HG03159 (cell line): ENCODE measurements around the gene CEP295NL.
"Not testable (repeated sequence)": the region's sequence is repeated elsewhere in the genome, so short reads cannot be mapped to it uniquely, and the experiment has no call there.

ENCODE experiments used
- ATAC-seq: cut with Tn5 transposase; IDR thresholded peaks from one replicate; pipeline ENCODE4 v1.9.1; 2021; ENCODE audit warnings: mild to moderate bottlenecking, moderate library complexity; ENCODE audit not compliant: unreplicated experiment

Gene CEP295NL

GRCh38 chr17:78910497-78911284 is 7.7 kb upstream of the CEP295NL start:
- ATAC-seq: no peak

GRCh38 chr17:78908426-78908825 is 5.4 kb upstream of the CEP295NL start:
- no peak for ATAC-seq

GRCh38 chr17:78905541-78905940 is 2.5 kb upstream of the CEP295NL start:
- no peak for ATAC-seq

GRCh38 chr17:78905116-78905515 is 2.1 kb upstream of the CEP295NL start:
- no peak for ATAC-seq

GRCh38 chr17:78904371-78904770 is 1.4 kb upstream of the CEP295NL start:
- no peak for ATAC-seq

- not testable (repeated sequence) for ATAC-seq
Measured at GRCh38 chr17:78902231-78902630, 770 bp downstream of the CEP295NL start.

GRCh38 chr17:78901806-78902205 is 1.2 kb downstream of the CEP295NL start:
- ATAC-seq: no peak

GRCh38 chr17:78900816-78901215 is 2.2 kb downstream of the CEP295NL start:
- ATAC-seq: no peak

GRCh38 chr17:78899361-78900260 is 3.4 kb downstream of the CEP295NL start:
- ATAC-seq: no peak

- ATAC-seq: no peak
Measured at GRCh38 chr17:78898947-78899346, 4.1 kb downstream of the CEP295NL start.

- no peak for ATAC-seq
Measured at GRCh38 chr17:78898075-78898836, 4.7 kb downstream of the CEP295NL start.

- ATAC-seq: no peak
Measured at GRCh38 chr17:78897664-78898047, 5.3 kb downstream of the CEP295NL start.

GRCh38 chr17:78896834-78897663 is 6.0 kb downstream of the CEP295NL start:
- ATAC-seq: no peak

GRCh38 chr17:78896091-78896833 is 6.7 kb downstream of the CEP295NL start:
- ATAC-seq: no peak

- no peak for ATAC-seq
Measured at GRCh38 chr17:78895322-78895721, 7.7 kb downstream of the CEP295NL start.

- ATAC-seq: no peak
Measured at GRCh38 chr17:78893684-78894083, 9.3 kb downstream of the CEP295NL start.

GRCh38 chr17:78892936-78893379 is 10.0 kb downstream of the CEP295NL start:
- no peak for ATAC-seq

- ATAC-seq: no peak
Measured at GRCh38 chr17:78892520-78892919, 10.5 kb downstream of the CEP295NL start.

GRCh38 chr17:78892062-78892456 is 10.9 kb downstream of the CEP295NL start:
- no peak for ATAC-seq
